ENCODE data around the gene HS3ST6.
A peak's percentile ranks its signal among the peaks of the same experiment; 100 is the strongest.
"Not testable (repeated sequence)": the region's sequence is repeated elsewhere in the genome, so short reads cannot be mapped to it uniquely, and the experiment has no call there.

HS3ST6 gene

DNA sequence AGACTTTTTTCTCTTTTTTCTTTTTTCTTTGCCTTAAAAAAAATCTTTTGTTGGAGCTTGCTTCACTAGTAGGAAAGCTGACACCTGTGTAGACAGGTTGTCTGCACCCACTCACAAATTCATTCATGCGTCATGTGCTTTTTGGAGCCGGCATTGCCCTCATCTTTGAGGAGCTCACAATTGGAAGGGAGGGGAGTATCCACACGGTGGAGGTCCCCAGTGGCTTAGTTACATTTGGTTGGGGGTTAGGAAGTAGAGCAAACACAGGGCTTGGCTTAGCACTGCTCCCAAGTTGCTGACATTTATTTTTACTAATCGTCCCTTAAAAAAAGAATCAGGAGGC lies 27.5 kb downstream of the HS3ST6 start:
- no peak overlapping the region for H3K4me3 ChIP-seq (ENCODE audit: low read depth, low read length)
- TF ChIP-seq, protein P1, sequence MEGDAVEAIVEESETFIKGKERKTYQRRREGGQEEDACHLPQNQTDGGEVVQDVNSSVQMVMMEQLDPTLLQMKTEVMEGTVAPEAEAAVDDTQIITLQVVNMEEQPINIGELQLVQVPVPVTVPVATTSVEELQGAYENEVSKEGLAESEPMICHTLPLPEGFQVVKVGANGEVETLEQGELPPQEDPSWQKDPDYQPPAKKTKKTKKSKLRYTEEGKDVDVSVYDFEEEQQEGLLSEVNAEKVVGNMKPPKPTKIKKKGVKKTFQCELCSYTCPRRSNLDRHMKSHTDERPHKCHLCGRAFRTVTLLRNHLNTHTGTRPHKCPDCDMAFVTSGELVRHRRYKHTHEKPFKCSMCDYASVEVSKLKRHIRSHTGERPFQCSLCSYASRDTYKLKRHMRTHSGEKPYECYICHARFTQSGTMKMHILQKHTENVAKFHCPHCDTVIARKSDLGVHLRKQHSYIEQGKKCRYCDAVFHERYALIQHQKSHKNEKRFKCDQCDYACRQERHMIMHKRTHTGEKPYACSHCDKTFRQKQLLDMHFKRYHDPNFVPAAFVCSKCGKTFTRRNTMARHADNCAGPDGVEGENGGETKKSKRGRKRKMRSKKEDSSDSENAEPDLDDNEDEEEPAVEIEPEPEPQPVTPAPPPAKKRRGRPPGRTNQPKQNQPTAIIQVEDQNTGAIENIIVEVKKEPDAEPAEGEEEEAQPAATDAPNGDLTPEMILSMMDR (conservative IDR thresholded peaks at IDR 0.05; ENCODE audit: low read depth, low read length), result no peak
- DNase-seq (ENCODE audit: low read depth), result no peak

DNA sequence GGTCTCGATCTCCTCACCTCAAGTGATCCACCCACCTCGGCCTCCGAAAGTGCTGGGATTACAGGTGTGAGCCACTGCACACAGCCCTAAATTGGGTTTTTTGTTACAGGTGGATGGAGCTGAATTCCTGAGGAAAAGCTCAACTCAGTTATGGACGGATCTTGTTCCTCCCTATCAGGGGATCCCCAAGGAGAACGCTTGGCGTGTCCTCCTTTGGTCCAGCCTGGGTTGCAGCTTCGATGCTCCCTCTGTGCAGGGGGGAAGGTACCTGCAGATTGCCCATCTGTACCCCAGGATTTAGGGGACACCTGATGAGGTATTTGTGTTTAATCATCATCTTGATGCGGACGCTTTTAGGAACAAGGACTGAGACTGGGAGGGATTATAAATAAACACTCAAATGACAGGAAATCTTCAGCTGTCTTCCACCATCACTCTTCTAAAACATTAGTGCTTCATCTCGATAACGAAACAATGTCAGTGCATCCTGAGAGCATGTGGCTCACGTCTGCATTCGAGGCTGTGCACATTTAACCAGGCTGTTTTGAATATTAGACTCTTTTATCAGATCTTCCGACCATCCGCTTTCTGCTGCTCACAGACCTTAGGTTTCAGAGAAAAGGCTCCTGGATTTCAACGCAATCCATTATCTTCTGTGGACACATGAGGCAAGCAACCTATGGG lies 28.0 kb downstream of the HS3ST6 start:
- no peak for DNase-seq (ENCODE audit: low read depth)
- no peak overlapping the region for H3K4me3 ChIP-seq (ENCODE audit: low read depth, low read length)
- TF ChIP-seq, protein P1 (conservative IDR thresholded peaks at IDR 0.05; ENCODE audit: low read depth, low read length), result no peak

DNA sequence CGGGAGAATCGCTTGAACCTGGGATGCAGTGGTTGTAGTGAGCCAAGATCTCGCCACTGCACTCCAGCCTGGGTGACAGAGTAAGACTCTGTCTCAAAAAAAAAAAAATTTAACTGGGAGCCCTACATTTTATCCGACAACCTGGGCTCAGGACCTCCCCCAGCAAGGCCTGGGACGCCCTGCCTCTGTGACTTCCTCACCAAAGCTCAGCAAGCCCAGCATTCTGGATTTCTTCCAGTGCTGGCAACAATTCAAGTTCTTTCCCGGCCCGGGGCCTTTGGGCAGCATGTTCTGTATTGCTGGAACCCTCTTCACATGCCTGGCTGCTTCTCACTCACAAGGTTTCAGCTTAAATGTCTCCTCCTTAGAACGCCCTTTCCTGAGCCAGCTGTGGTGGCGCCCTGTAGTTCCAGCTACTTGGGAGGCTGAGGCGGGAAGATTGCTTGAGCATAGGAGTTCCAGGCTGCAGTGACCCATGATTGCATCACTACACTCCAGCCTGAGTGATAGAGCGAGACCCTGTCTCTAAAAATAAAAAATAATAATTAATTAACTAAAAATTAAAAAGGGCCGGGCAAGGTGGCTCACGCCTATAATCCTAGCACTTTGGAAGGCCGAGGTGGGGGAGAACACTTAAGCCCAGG lies 30.4 kb downstream of the HS3ST6 start:
- no peak for DNase-seq (ENCODE audit: low read depth)
- TF ChIP-seq, protein P1 (conservative IDR thresholded peaks at IDR 0.05; ENCODE audit: low read depth, low read length), result no peak

DNA sequence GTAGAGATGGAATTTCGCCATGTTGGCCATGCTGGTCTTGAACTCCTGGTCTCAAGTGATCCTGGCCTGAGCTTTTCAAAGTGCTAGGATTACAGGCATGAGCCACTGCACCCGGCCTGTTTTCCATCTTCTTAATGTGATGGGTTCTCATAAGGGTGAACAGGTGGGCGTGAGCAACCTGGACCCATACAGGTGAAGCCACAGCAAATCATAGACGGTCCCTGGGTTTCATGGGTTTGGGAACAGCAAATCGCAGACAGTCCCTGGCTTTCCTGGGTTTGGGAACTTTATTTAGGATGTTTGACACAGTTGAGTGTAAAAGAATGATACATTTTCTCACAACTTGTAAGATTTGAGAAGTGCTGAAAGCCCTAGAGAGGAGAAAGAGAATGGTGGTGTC lies 33.3 kb downstream of the HS3ST6 start:
- no peak overlapping the region for H3K4me3 ChIP-seq (ENCODE audit: low read depth, low read length)
- TF ChIP-seq, protein P1 (conservative IDR thresholded peaks at IDR 0.05; ENCODE audit: low read depth, low read length), result no peak
- no peak for DNase-seq (ENCODE audit: low read depth)

More for the DNA sequence above, 30.4 kb downstream of the HS3ST6 start:
- no peak overlapping the region for H3K4me3 ChIP-seq (ENCODE audit: low read depth, low read length)

DNA sequence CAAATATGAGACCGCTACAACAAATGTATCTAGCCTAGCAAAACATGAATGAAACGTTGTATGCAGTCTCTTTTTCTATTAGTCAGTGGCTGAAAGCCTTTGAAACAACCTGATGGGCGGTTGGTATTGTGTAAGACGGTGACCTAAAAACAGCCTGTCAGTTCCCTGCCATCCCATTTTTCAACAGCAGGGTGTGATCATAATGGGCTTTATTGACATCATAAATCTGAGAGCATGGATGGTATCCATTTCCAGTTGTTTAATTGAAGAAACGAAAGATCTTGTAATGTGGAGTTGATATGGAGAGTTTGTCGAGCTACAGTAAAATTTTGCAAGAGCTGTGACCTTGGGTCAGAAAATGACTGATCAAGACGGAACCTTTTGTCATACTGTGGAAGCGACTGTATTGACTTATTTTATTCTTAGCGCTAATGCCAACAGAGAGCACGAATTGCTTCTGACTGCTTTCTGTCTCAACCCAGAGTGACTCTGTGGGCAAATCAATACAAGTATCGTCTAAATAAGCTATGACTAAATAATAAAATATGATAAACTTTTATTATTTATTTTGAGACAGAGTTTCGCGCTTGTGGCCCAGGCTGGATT lies 34.0 kb downstream of the HS3ST6 start:
- TF ChIP-seq, protein P1 (conservative IDR thresholded peaks at IDR 0.05; ENCODE audit: low read depth, low read length), result peak; percentile 34
- no peak overlapping the region for H3K4me3 ChIP-seq (ENCODE audit: low read depth, low read length)
- peak; percentile 51 for DNase-seq (ENCODE audit: low read depth)

DNA sequence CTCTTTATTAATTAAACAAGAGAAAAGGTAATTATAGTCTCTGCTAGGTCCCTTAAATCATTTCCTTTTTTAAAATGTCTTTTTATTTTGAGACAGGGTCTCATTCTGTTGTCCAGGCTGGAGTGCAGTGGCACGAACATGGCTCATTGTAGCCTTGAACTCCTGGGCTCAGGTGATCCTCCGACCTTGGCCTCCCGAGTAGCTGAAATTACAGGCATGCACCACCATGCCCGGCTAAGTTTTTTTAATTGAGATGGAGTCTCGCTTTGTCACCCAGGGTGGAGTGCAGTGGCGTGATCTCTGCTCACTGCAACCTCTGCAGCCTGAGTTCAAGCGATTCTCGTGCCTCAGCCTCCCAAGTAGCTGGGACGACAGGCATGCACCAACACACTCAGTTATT lies 37.0 kb downstream of the HS3ST6 start:
- DNase-seq (ENCODE audit: low read depth); H3K4me3 ChIP-seq (ENCODE audit: low read depth, low read length): not testable (repeated sequence)

DNA sequence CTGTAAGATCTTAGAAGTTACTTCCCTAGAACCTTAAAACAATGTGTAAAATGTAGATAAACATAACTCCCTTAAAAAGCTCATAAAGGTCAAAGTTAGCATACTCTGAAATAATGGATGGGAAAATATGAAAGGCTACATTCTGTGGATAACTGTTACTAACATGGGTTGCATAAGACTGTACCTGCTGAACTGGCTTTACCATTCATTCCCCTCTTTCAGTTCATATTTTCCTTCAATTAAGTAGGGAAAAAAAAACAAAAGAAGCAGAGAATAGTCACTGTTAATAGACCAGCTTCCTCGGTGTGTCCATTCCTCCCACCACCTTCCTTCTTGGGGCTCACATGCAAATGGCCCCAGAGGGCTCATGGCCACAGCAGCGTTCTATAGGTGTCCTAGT lies 38.7 kb downstream of the HS3ST6 start:
- no peak for DNase-seq (ENCODE audit: low read depth)
- no peak overlapping the region for H3K4me3 ChIP-seq (ENCODE audit: low read depth, low read length)
- TF ChIP-seq, protein P1 (conservative IDR thresholded peaks at IDR 0.05; ENCODE audit: low read depth, low read length), result no peak

All from choroid plexus epithelial cell (primary cell).